GM13976 (cell line): Measurements from ENCODE around the gene KCNIP1.

Experiments
- DNase-seq: peaks from one replicate; pipeline ENCODE4 v3.0.0; 2012; ENCODE audit warnings: low spot score
- CTCF ChIP-seq: IDR thresholded peaks from 2 replicates; pipeline ENCODE4 v1.5.1; 2012; ENCODE audit warnings: borderline replicate concordance, mild to moderate bottlenecking; ENCODE audit not compliant: insufficient read depth; ENCODE audit errors: extremely low read depth, missing control alignments, control extremely low read depth
- in situ Hi-C: fragments of 300-500 bp; cut with MboI; formaldehyde crosslinking; loops from one replicate; pipeline ENCODE4 v1.12.0; 2022; ENCODE audit warnings: low sequenced_read_pairs, mixed read lengths, inconsistent platforms; ENCODE audit not compliant: unreplicated experiment

The KCNIP1 gene

DNA sequence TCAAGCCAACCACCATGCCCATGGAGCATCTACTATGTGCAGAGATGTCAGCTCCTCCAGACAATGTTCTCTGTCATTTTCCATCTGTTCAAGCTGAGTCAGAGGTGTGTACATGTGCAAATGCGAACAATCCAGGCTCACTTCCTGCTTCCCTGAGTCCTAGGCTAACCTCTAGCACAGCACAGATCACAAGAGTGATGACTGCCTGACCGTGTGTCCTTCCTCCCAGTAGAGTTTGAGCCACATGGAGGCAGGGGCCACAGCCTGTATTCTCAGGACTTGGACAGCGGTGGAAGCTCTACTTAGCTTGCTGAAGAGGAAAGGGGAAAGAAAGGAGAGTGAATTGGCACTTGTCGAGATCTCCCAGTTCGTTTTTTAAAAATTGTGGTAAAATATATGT, 87.2 kb downstream of the KCNIP1 start:
- DNase-seq = no peak
- in situ Hi-C loops = no loop called here
- TF ChIP-seq CTCF = no peak

DNA sequence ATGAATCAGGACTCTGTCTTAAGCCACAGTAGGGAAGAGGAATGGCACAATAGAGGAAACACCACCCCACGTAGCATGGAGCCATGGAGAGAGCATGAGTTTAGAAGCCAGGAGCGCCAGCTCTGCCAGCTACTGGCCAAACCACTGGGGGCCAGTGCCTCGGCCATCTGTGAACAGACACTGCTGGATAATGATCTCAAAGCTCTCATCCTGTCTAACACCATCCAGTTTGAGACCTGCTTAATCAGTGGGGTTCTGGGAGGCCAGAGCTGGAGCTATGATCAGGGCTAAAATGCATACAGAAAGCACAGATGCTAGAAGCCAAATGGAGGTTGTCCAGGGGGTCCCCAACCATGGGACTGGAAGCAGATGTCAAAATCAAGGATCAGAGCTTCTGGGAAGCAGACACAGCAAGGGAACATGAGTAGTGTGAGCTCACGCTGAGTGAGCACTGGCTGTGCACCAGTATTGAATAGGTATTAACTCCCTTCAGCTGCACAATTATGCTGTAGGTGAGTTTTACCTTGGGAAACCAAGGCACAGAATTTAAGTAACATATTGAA, 92.7 kb downstream of the KCNIP1 start:
- DNase-seq = no peak
- in situ Hi-C loops = no loop called here
- TF ChIP-seq CTCF = no peak

- no peak for TF ChIP-seq CTCF
- in situ Hi-C loops = no loop called here
- DNase-seq = no peak
These were observed 93.4 kb downstream of the KCNIP1 start for GRCh38 chr5:170597109-170597751.

- in situ Hi-C loops = no loop called here
- DNase-seq = no peak
- TF ChIP-seq CTCF = no peak
These were observed 94.1 kb downstream of the KCNIP1 start for GRCh38 chr5:170597872-170598271.

- TF ChIP-seq CTCF = no peak
- in situ Hi-C loops = no loop called here
- DNase-seq = no peak
These were observed 95.9 kb downstream of the KCNIP1 start for GRCh38 chr5:170599756-170600155.

GRCh38 chr5:170601619-170602018, 97.8 kb downstream of the KCNIP1 start:
- in situ Hi-C loops = no loop called here
- TF ChIP-seq CTCF = no peak
- DNase-seq = no peak
